Fibroblast of lung (primary cell): Measurements from ENCODE around the gene UBE2H.

ENCODE experiments used
- CTCF ChIP-seq, 2 donors: IDR thresholded peaks in 1 of 2; conservative IDR thresholded peaks in 1 of 2; 1 replicate in 1 of 2; 2 replicates in 1 of 2; pipeline ENCODE4 v1.5.1; 2011 to 2012; ENCODE audit warnings: low read length in 2 of 2, control low read depth in 1 of 2, inconsistent platforms in 1 of 2, low read depth in 1 of 2, mild to moderate bottlenecking in 1 of 2
- EZH2 ChIP-seq: IDR thresholded peaks from 2 replicates; pipeline ENCODE4 v1.5.1; 2012; ENCODE audit warnings: low read length, control low read depth, mild to moderate bottlenecking; ENCODE audit errors: missing control alignments

GRCh38 chr7:129917934-129918333 is 34.8 kb downstream of the UBE2H start:
- TF ChIP-seq CTCF (conservative IDR thresholded peaks at IDR 0.05 in 1 of 2, IDR thresholded peaks at IDR 0.05 in 1 of 2; ENCODE audit: low read depth in 1 of 2, low read length in 2 of 2) (no peak), EZH2 (no peak)
